ENCODE data around the gene MEX3D. TPM values are rescaled to one million over a fixed set of nuclear protein-coding genes. Genes with fewer than 3 reads are reported as not detected.

MEX3D gene
- total and polyA plus RNA-seq, 4 donors = 17.0 to 43.6 (median 34.5) TPM

- H3K27ac ChIP-seq (ENCODE audit: low read depth, low read length) = no peak overlapping the region
- H3K27me3 ChIP-seq (ENCODE audit: control insufficient read depth, insufficient read depth, low read length) = no peaks in the 10 kb centered on the region
- no peak for DNase-seq (ENCODE audit: low read depth in 4 of 6, low spot score in 6 of 6)
- peaks cover 89% of the 10 kb centered on the region for H3K36me3 ChIP-seq (ENCODE audit: control insufficient read depth, insufficient read depth, low read length)
- H3K9me3 ChIP-seq (ENCODE audit: control insufficient read depth, insufficient read depth, low read length) = no peaks in the 10 kb centered on the region
- H3K4me1 ChIP-seq (ENCODE audit: control insufficient read depth, insufficient read depth, low read length) = peaks cover 14% of the 10 kb centered on the region
- H3K4me3 ChIP-seq (ENCODE audit: low read depth, low read length) = no peak overlapping the region
- WGBS (ENCODE audit: insufficient coverage) = 93% methylated on average over 15 of the region's 20 CpGs
Measured at GRCh38 chr19:1598777-1599459, 30.8 kb upstream of the MEX3D start.

- WGBS (ENCODE audit: insufficient coverage) = 47% methylated on average over 8 of the region's 10 CpGs
- no peaks in the 10 kb centered on the region for H3K27me3 ChIP-seq (ENCODE audit: control insufficient read depth, insufficient read depth, low read length)
- H3K36me3 ChIP-seq (ENCODE audit: control insufficient read depth, insufficient read depth, low read length) = peaks cover 49% of the 10 kb centered on the region
- H3K4me3 ChIP-seq (ENCODE audit: low read depth, low read length) = peak overlapping the region; percentile 66
- H3K27ac ChIP-seq (ENCODE audit: low read depth, low read length) = no peak overlapping the region
- no peaks in the 10 kb centered on the region for H3K9me3 ChIP-seq (ENCODE audit: control insufficient read depth, insufficient read depth, low read length)
- peaks cover 28% of the 10 kb centered on the region for H3K4me1 ChIP-seq (ENCODE audit: control insufficient read depth, insufficient read depth, low read length)
- DNase-seq (ENCODE audit: low read depth in 4 of 6, low spot score in 6 of 6) = no peak
Measured at GRCh38 chr19:1593501-1593772, 25.3 kb upstream of the MEX3D start.

- Histone ChIP-seq H3K36me3 (ENCODE audit: control insufficient read depth, insufficient read depth, low read length) (peaks cover 46% of the 10 kb centered on the region), H3K9me3 (ENCODE audit: control insufficient read depth, insufficient read depth, low read length) (no peaks in the 10 kb centered on the region), H3K27me3 (ENCODE audit: control insufficient read depth, insufficient read depth, low read length) (no peaks in the 10 kb centered on the region), H3K4me3 (ENCODE audit: low read depth, low read length) (peak within 1 kb of the TSS; percentile 87), H3K27ac (ENCODE audit: low read depth, low read length) (peak within 1 kb of the TSS; percentile 95), H3K4me1 (ENCODE audit: control insufficient read depth, insufficient read depth, low read length) (peaks cover 28% of the 10 kb centered on the region)
- DNase-seq (ENCODE audit: low read depth in 4 of 6, low spot score in 6 of 6) = peak; percentile 87 to 98 (median 92)
- 1% methylated on average over 60 of the region's 68 CpGs for WGBS (ENCODE audit: insufficient coverage)
Measured at GRCh38 chr19:1592755-1593500, 24.8 kb upstream of the MEX3D start, which contains the start of gene MBD3. TSS of gene MBD3 (minus strand) at chr19:1592865. CDS start at chr19:1592631, 234 bp downstream.

GRCh38 chr19:1592024-1592754, 24.1 kb upstream of the MEX3D start:
- DNase-seq (ENCODE audit: low read depth in 4 of 6, low spot score in 6 of 6) = peak; percentile 65 to 96 (median 82)
- H3K27me3 ChIP-seq (ENCODE audit: control insufficient read depth, insufficient read depth, low read length) = no peaks in the 10 kb centered on the region
- H3K36me3 ChIP-seq (ENCODE audit: control insufficient read depth, insufficient read depth, low read length) = peaks cover 39% of the 10 kb centered on the region
- H3K9me3 ChIP-seq (ENCODE audit: control insufficient read depth, insufficient read depth, low read length) = no peaks in the 10 kb centered on the region
- H3K4me3 ChIP-seq (ENCODE audit: low read depth, low read length) = peak overlapping the region; percentile 87
- peak overlapping the region; percentile 95 for H3K27ac ChIP-seq (ENCODE audit: low read depth, low read length)
- H3K4me1 ChIP-seq (ENCODE audit: control insufficient read depth, insufficient read depth, low read length) = peaks cover 28% of the 10 kb centered on the region
- 0% methylated on average over 94 of the region's 94 CpGs for WGBS (ENCODE audit: insufficient coverage)

GRCh38 chr19:1591421-1592023, 23.4 kb upstream of the MEX3D start:
- WGBS (ENCODE audit: insufficient coverage) = under 1% methylated on average over 28 of the region's 31 CpGs
- H3K27ac ChIP-seq (ENCODE audit: low read depth, low read length) = peak overlapping the region; percentile 85
- H3K4me1 ChIP-seq (ENCODE audit: control insufficient read depth, insufficient read depth, low read length) = peaks cover 28% of the 10 kb centered on the region
- H3K4me3 ChIP-seq (ENCODE audit: low read depth, low read length) = peak overlapping the region; percentile 87
- DNase-seq (ENCODE audit: low read depth in 4 of 6, low spot score in 6 of 6) = peak in 2 of 6 donors; percentile 42 to 64
- H3K36me3 ChIP-seq (ENCODE audit: control insufficient read depth, insufficient read depth, low read length) = peaks cover 33% of the 10 kb centered on the region
- H3K9me3 ChIP-seq (ENCODE audit: control insufficient read depth, insufficient read depth, low read length) = no peaks in the 10 kb centered on the region
- H3K27me3 ChIP-seq (ENCODE audit: control insufficient read depth, insufficient read depth, low read length) = no peaks in the 10 kb centered on the region

- H3K36me3 ChIP-seq (ENCODE audit: control insufficient read depth, insufficient read depth, low read length) = peaks cover 32% of the 10 kb centered on the region
- no peaks in the 10 kb centered on the region for H3K9me3 ChIP-seq (ENCODE audit: control insufficient read depth, insufficient read depth, low read length)
- WGBS (ENCODE audit: insufficient coverage) = 12% methylated on average over 9 of the region's 10 CpGs
- H3K27ac ChIP-seq (ENCODE audit: low read depth, low read length) = no peak overlapping the region
- H3K4me3 ChIP-seq (ENCODE audit: low read depth, low read length) = peak overlapping the region; percentile 87
- H3K4me1 ChIP-seq (ENCODE audit: control insufficient read depth, insufficient read depth, low read length) = peaks cover 28% of the 10 kb centered on the region
- H3K27me3 ChIP-seq (ENCODE audit: control insufficient read depth, insufficient read depth, low read length) = no peaks in the 10 kb centered on the region
- no peak for DNase-seq (ENCODE audit: low read depth in 4 of 6, low spot score in 6 of 6)
Measured at GRCh38 chr19:1590641-1591397, 22.7 kb upstream of the MEX3D start.

GRCh38 chr19:1587872-1588271, 19.7 kb upstream of the MEX3D start:
- Histone ChIP-seq H3K4me3 (ENCODE audit: low read depth, low read length) (no peak overlapping the region), H3K36me3 (ENCODE audit: control insufficient read depth, insufficient read depth, low read length) (peaks cover 46% of the 10 kb centered on the region), H3K27ac (ENCODE audit: low read depth, low read length) (no peak overlapping the region), H3K4me1 (ENCODE audit: control insufficient read depth, insufficient read depth, low read length) (peaks cover 20% of the 10 kb centered on the region), H3K27me3 (ENCODE audit: control insufficient read depth, insufficient read depth, low read length) (no peaks in the 10 kb centered on the region), H3K9me3 (ENCODE audit: control insufficient read depth, insufficient read depth, low read length) (no peaks in the 10 kb centered on the region)
- WGBS (ENCODE audit: insufficient coverage) = 81% methylated on average over 8 of the region's 9 CpGs
- no peak for DNase-seq (ENCODE audit: low read depth in 4 of 6, low spot score in 6 of 6)

- Histone ChIP-seq H3K27me3 (ENCODE audit: control insufficient read depth, insufficient read depth, low read length) (no peaks in the 10 kb centered on the region), H3K4me3 (ENCODE audit: low read depth, low read length) (no peak overlapping the region), H3K4me1 (ENCODE audit: control insufficient read depth, insufficient read depth, low read length) (peaks cover 2% of the 10 kb centered on the region), H3K9me3 (ENCODE audit: control insufficient read depth, insufficient read depth, low read length) (no peaks in the 10 kb centered on the region), H3K27ac (ENCODE audit: low read depth, low read length) (no peak overlapping the region), H3K36me3 (ENCODE audit: control insufficient read depth, insufficient read depth, low read length) (peaks cover 72% of the 10 kb centered on the region)
- 78% methylated on average over 13 of the region's 13 CpGs for WGBS (ENCODE audit: insufficient coverage)
- DNase-seq (ENCODE audit: low read depth in 4 of 6, low spot score in 6 of 6) = no peak
Measured at GRCh38 chr19:1585243-1585580, 17.1 kb upstream of the MEX3D start.

Data from spinal cord (tissue), 10 donors.